BJ (cell line): ENCODE measurements around the gene EPB41L3. TPM values are rescaled to one million over a fixed set of nuclear protein-coding genes. Genes with fewer than 3 reads are reported as not detected.

Experiments used
- CTCF ChIA-PET: fragments of 350-600 bp; formaldehyde crosslinking; extraction: SDS; loops from one replicate; lab custom pipeline; 2021; ENCODE audit warnings: antibody characterized with exemption, inconsistent platforms; lab: Yijun Ruan, JAX
- POLR2A ChIA-PET: fragments of 300-600 bp; sonication (Branson Sonifier 250); formaldehyde crosslinking; extraction: SDS; loops from one replicate; lab custom pipeline; 2021; ENCODE audit warnings: antibody characterized with exemption; lab: Charles Lee
- DNase-seq: peaks from one replicate; pipeline ENCODE4 v3.0.0-alpha.2; 2011; ENCODE audit warnings: low read depth
- H3K27me3 ChIP-seq: 2 replicates; pipeline ENCODE4 v1.6.0; 2011; ENCODE audit warnings: low read length; ENCODE audit not compliant: control insufficient read depth, insufficient read depth
- H3K36me3 ChIP-seq: 2 replicates; pipeline ENCODE4 v1.5.1; 2011; ENCODE audit warnings: low read length; ENCODE audit not compliant: control insufficient read depth, insufficient read depth
- H3K4me3 ChIP-seq: 2 replicates; pipeline ENCODE4 v1.5.1; 2011; ENCODE audit warnings: low read depth, mild to moderate bottlenecking, control low read depth, low read length
- CTCF ChIP-seq: IDR thresholded peaks from 2 replicates; pipeline ENCODE4 v1.5.1; 2011; ENCODE audit warnings: low read depth, mild to moderate bottlenecking, control low read depth, inconsistent platforms, low read length, moderate library complexity; ENCODE audit not compliant: insufficient read depth
- polyA minus RNA-seq: library from RNA; depleted of rRNA, polyadenylated mRNA; stranded (reverse); fragments of >200 nt; gene quantifications from 2 replicates; pipeline ENCODE4 v1.2.3, GENCODE V29; 2011; rRNA and poly(A)+ RNA removed
- polyA plus RNA-seq: library from polyadenylated mRNA; depleted of rRNA; stranded (reverse); fragments of >200 nt; gene quantifications from 2 replicates; pipeline ENCODE4 v1.2.3, GENCODE V29; 2011; rRNA removed

Gene EPB41L3
- polyA plus RNA-seq (4.6 and 6.5 TPM in 2 replicates), polyA minus RNA-seq (5.1 and 6.5 TPM in 2 replicates)

GRCh38 chr18:5543773-5544389 lies at the start of gene EPB41L3:
EPB41L3 (minus strand) TSS chr18:5543997; CDS start chr18:5489183, 54,814 bp downstream.
- CTCF ChIA-PET, result no interaction called here
- H3K27me3 ChIP-seq, result no peaks in the 10 kb centered on the region
- no peak for DNase-seq

GRCh38 chr18:5588529-5588928 lies 44.7 kb upstream of the EPB41L3 start:
- POLR2A ChIA-PET, result no interaction called here
- no peak overlapping the region for H3K4me3 ChIP-seq
- TF ChIP-seq CTCF, result no peak
- no peaks in the 10 kb centered on the region for H3K27me3 ChIP-seq
- CTCF ChIA-PET, result no interaction called here
- H3K36me3 ChIP-seq, result no peaks in the 10 kb centered on the region
- DNase-seq, result no peak

More at GRCh38 chr18:5543773-5544389, at the start of gene EPB41L3:
- POLR2A ChIA-PET, result no interaction called here
- Histone ChIP-seq H3K36me3 (no peaks in the 10 kb centered on the region), H3K4me3 (peak within 1 kb of the TSS; percentile 56)
- TF ChIP-seq CTCF, result no peak

GRCh38 chr18:5585653-5586052 lies 41.9 kb upstream of the EPB41L3 start:
- Histone ChIP-seq H3K4me3 (no peak overlapping the region), H3K27me3 (no peaks in the 10 kb centered on the region), H3K36me3 (no peaks in the 10 kb centered on the region)
- no peak for DNase-seq
- CTCF ChIA-PET, result interaction anchor here (1.2 kb wide), 1 partner anchor 129 kb away, joined by 3 read pairs; no protein-coding TSS in a partner anchor
- POLR2A ChIA-PET, result no interaction called here
- no peak for TF ChIP-seq CTCF

- ChIA-PET POLR2A (no interaction called here), CTCF (interaction anchor here (1.2 kb wide), 1 partner anchor 128 kb away, joined by 3 read pairs; no protein-coding TSS in a partner anchor)
- no peaks in the 10 kb centered on the region for H3K36me3 ChIP-seq
- no peak for DNase-seq
- no peaks in the 10 kb centered on the region for H3K27me3 ChIP-seq
- no peak overlapping the region for H3K4me3 ChIP-seq
- TF ChIP-seq CTCF, result no peak
These were observed 41.1 kb upstream of the EPB41L3 start for GRCh38 chr18:5584746-5585417.

- no peak for TF ChIP-seq CTCF
- ChIA-PET POLR2A (no interaction called here), CTCF (no interaction called here)
- Histone ChIP-seq H3K36me3 (no peaks in the 10 kb centered on the region), H3K27me3 (no peaks in the 10 kb centered on the region), H3K4me3 (no peak overlapping the region)
- no peak for DNase-seq
These were observed 39.3 kb upstream of the EPB41L3 start for GRCh38 chr18:5582849-5583681.
